Endodermal cell (in vitro differentiated cells): ENCODE measurements around the gene GRID1. TPM values are rescaled to one million over a fixed set of nuclear protein-coding genes. Genes with fewer than 3 reads are reported as not detected.
"Not testable (repeated sequence)": the region's sequence is repeated elsewhere in the genome, so short reads cannot be mapped to it uniquely, and the experiment has no call there.

Experiments
- DNase-seq: peaks from one replicate; pipeline ENCODE4 v3.0.0-alpha.2; 2017
- H3K27ac ChIP-seq: 2 replicates; pipeline ENCODE4 v1.5.1; 2013; ENCODE audit warnings: mild to moderate bottlenecking, low read depth, low read length, moderate library complexity
- H3K27me3 ChIP-seq: 2 replicates; pipeline ENCODE4 v1.6.1; 2013; ENCODE audit warnings: mild to moderate bottlenecking, low read length, moderate library complexity; ENCODE audit not compliant: insufficient read depth, control insufficient read depth, poor library complexity, severe bottlenecking
- H3K36me3 ChIP-seq: 2 replicates; pipeline ENCODE4 v1.7.0; 2013; ENCODE audit warnings: mild to moderate bottlenecking, low read length, moderate library complexity; ENCODE audit not compliant: control insufficient read depth, insufficient read depth
- H3K4me1 ChIP-seq: one replicate; pipeline ENCODE4 v1.7.0; 2013; ENCODE audit warnings: low read length; ENCODE audit not compliant: control insufficient read depth, insufficient read depth
- H3K4me3 ChIP-seq: 2 replicates; pipeline ENCODE4 v1.5.1; 2013; ENCODE audit warnings: mild to moderate bottlenecking, low read length, moderate library complexity
- H3K9ac ChIP-seq: 2 replicates; pipeline ENCODE4 v1.6.1; 2013; ENCODE audit warnings: mild to moderate bottlenecking, low read length, moderate library complexity; ENCODE audit not compliant: poor library complexity, severe bottlenecking; ENCODE audit errors: extremely low read depth
- H3K9me3 ChIP-seq: 2 replicates; pipeline ENCODE4 v1.6.1; 2013; ENCODE audit warnings: mild to moderate bottlenecking, low read length, moderate library complexity; ENCODE audit not compliant: control insufficient read depth
- H3K27ac Mint-ChIP-seq: 2 replicates; pipeline ENCODE4 v1.8.0; 2020; ENCODE audit warnings: mixed read lengths
- H3K27me3 Mint-ChIP-seq: 2 replicates; pipeline ENCODE4 v1.8.0; 2021; ENCODE audit warnings: mild to moderate bottlenecking, mixed read lengths; ENCODE audit not compliant: insufficient read depth
- H3K36me3 Mint-ChIP-seq: 2 replicates; pipeline ENCODE4 v1.8.0; 2020; ENCODE audit warnings: low read depth, mixed read lengths
- H3K4me1 Mint-ChIP-seq: 2 replicates; pipeline ENCODE4 v1.8.0; 2020; ENCODE audit warnings: mixed read lengths
- H3K4me3 Mint-ChIP-seq: 2 replicates; pipeline ENCODE4 v1.8.0; 2020; ENCODE audit warnings: mild to moderate bottlenecking, moderate library complexity, mixed read lengths
- H3K9me3 Mint-ChIP-seq: 2 replicates; pipeline ENCODE4 v1.8.0; 2020; ENCODE audit warnings: mild to moderate bottlenecking, mixed read lengths
- CTCF ChIP-seq: fragments of 200-600 bp; sonication (generic); conservative IDR thresholded peaks from 2 replicates; pipeline ENCODE4 v1.5.0; 2021; ENCODE audit warnings: antibody characterized with exemption, mild to moderate bottlenecking
- WGBS, 2 experiments: methylation state at CpG; one replicate each; pipeline versions ENCODE4 v1.1.5 to v1.1.7; 2013; ENCODE audit warnings: missing lambda C conversion rate in 2 of 2, mixed read lengths in 1 of 2; ENCODE audit not compliant: insufficient coverage in 1 of 2, insufficient read length in 1 of 2; 5-methylcytosine and 5-hydroxymethylcytosine counted together
- total RNA-seq, 2 donors: library from RNA; stranded (reverse); fragmentation: NEBNext Ultra II Directional in 1 of 2; extraction: Animal tissue kit (Norgen Biotek cat#: 25700) in 1 of 2; gene quantifications; 2 replicates in 1 of 2; 3 replicates in 1 of 2; pipeline ENCODE4 v1.2.1, GENCODE V29; 2021

Gene GRID1
- total RNA-seq, 2 donors from 2014 or later = 0.13 to 0.53 TPM

- Histone ChIP-seq H3K27ac (no peak overlapping the region), H3K9ac (no peak overlapping the region), H3K4me1 (no peaks in the 10 kb centered on the region), H3K4me3 (no peak overlapping the region), H3K27me3 (no peaks in the 10 kb centered on the region), H3K9me3 (no peaks in the 10 kb centered on the region), H3K36me3 (no peaks in the 10 kb centered on the region)
- Mint-ChIP-seq H3K9me3 (no peaks in the 10 kb centered on the region), H3K27me3 (no peaks in the 10 kb centered on the region), H3K36me3 (no peaks in the 10 kb centered on the region), H3K4me3 (no peak overlapping the region), H3K4me1 (peaks cover 3% of the 10 kb centered on the region), H3K27ac (no peak overlapping the region)
- DNase-seq = no peak
- 95% methylated on average over 3 of the region's 3 CpGs; no CpG with 5 or more reads in 1 of the 2 experiments for WGBS, 2 experiments
- no peak for TF ChIP-seq CTCF
These were observed 647.2 kb downstream of the GRID1 start for GRCh38 chr10:85719408-85719807.

- H3K4me1 ChIP-seq = no peaks in the 10 kb centered on the region
- 100% methylated on average over 2 of the region's 4 CpGs; no CpG with 5 or more reads in 1 of the 2 experiments for WGBS, 2 experiments
- H3K27ac ChIP-seq = no peak overlapping the region
- DNase-seq = no peak
- H3K9me3 Mint-ChIP-seq = peaks cover 7% of the 10 kb centered on the region
- H3K27me3 ChIP-seq = no peaks in the 10 kb centered on the region
- no peak overlapping the region for H3K4me3 ChIP-seq
- no peak overlapping the region for H3K27ac Mint-ChIP-seq
- H3K4me1 Mint-ChIP-seq = peaks cover under 1% of the 10 kb centered on the region
- no peaks in the 10 kb centered on the region for H3K27me3 Mint-ChIP-seq
- H3K4me3 Mint-ChIP-seq = no peak overlapping the region
- H3K36me3 Mint-ChIP-seq = no peaks in the 10 kb centered on the region
- no peak overlapping the region for H3K9ac ChIP-seq
- H3K9me3 ChIP-seq = no peaks in the 10 kb centered on the region
- no peaks in the 10 kb centered on the region for H3K36me3 ChIP-seq
- no peak for TF ChIP-seq CTCF
These were observed 652.7 kb downstream of the GRID1 start for GRCh38 chr10:85713885-85714284.

DNA sequence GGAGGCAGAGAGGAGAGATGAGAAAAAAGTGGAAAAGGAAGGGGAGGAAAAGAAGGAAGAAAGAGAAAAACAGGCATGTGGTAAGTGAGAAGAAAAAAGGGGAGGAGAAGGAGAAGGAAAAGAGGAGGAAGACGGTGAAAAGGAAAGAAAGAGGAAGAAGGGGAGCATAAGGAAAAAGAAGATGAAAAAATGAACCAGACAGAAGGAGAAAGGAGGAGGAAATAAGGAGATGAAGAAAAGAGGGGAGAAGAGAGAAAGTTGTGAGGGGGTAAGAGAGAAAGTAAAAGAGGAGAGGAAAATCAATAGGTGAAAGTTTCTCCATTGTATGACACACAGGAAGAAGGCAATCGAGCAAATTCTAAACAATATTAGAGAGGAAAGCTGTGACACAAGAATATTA is 663.8 kb downstream of the GRID1 start:
- H3K9me3 ChIP-seq = no peaks in the 10 kb centered on the region
- no peaks in the 10 kb centered on the region for H3K27me3 ChIP-seq
- no peak overlapping the region for H3K27ac Mint-ChIP-seq
- no peaks in the 10 kb centered on the region for H3K4me1 Mint-ChIP-seq
- H3K4me3 ChIP-seq = no peak overlapping the region
- H3K9me3 Mint-ChIP-seq = peaks cover 3% of the 10 kb centered on the region
- H3K4me3 Mint-ChIP-seq = no peak overlapping the region
- no peak overlapping the region for H3K27ac ChIP-seq
- no peaks in the 10 kb centered on the region for H3K36me3 Mint-ChIP-seq
- no peaks in the 10 kb centered on the region for H3K4me1 ChIP-seq
- H3K9ac ChIP-seq = no peak overlapping the region
- H3K36me3 ChIP-seq = no peaks in the 10 kb centered on the region
- 82 to 94% methylated on average over 1 of the region's 2 CpGs for WGBS, 2 experiments
- no peak for DNase-seq
- peaks cover 10% of the 10 kb centered on the region for H3K27me3 Mint-ChIP-seq
- no peak for TF ChIP-seq CTCF

GRCh38 chr10:85699066-85699465 is 667.5 kb downstream of the GRID1 start:
- H3K4me1 ChIP-seq, H3K27me3 Mint-ChIP-seq, H3K36me3 Mint-ChIP-seq, H3K4me3 Mint-ChIP-seq, H3K9me3 ChIP-seq, H3K9ac ChIP-seq, H3K27ac ChIP-seq, H3K4me1 Mint-ChIP-seq, H3K27ac Mint-ChIP-seq, H3K36me3 ChIP-seq, H3K4me3 ChIP-seq, H3K27me3 ChIP-seq, DNase-seq, H3K9me3 Mint-ChIP-seq: not testable (repeated sequence)
- WGBS, 2 experiments = 91% methylated on average over 4 of the region's 4 CpGs; no CpG with 5 or more reads in 1 of the 2 experiments
